GM21447 (cell line): ENCODE measurements around the gene KLHDC8B.
"Not testable (repeated sequence)": the region's sequence is repeated elsewhere in the genome, so short reads cannot be mapped to it uniquely, and the experiment has no call there.

Source experiments
- ATAC-seq: cut with Tn5 transposase; IDR thresholded peaks from one replicate; pipeline ENCODE4 v1.9.1; 2021; ENCODE audit not compliant: unreplicated experiment

KLHDC8B gene

DNA sequence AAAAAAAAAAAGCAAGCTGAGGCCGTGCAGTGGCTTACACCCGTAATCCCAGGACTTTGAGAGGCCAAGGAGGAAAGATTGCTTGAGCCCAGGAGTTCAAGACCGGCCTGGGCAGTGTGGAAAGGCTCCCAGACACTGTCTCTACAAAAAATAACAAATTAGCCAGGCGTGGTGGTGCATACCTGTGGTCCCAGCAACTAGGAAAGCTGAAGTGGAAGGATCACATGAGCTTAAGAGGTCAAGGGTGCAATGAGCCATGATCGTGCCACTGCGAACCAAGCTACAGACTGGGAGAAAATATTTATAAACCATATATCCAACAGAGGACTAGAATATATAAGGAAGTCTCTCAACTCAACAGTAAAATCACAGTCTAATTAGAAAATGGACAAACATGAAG, 10.0 kb downstream of the KLHDC8B start:
- no peak for ATAC-seq

DNA sequence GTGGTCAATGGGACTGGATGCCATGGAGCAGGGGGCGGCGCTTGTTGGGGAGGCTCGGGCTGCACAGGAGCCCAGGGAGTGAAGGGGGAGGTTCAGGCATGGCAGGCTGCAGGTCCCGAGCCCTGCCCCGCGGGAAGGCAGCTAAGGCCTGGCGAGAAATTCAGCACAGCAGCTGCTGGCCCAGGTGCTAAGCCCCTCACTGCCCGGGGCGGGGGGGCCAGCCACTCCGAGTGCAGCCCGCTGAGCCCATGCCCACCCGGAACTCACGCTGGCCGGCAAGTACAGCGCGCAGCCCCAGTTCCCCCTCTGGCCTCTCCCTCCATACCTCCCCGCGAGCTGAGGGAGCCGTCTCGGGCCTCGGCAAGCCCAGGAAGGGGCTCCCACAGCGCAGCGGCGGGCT, 11.3 kb downstream of the KLHDC8B start:
- ATAC-seq: no peak

DNA sequence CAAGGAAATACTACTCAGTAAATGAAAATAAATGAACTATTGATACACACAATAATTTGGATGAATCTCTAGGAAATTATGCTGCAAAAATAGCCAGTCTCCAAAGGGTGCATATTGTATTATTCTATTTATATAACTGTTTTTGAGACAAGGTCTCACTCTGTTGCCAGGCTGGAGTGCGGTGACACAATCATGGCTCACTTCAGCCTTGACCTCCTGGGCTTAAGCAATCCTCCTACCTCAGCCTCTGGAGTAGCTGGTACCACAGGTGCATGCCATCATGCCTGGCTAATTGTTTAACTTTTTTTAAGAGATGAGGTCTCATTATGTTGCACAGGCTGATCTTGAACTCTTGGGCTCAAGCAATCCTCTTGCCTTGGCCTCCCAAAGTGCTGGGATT, 12.5 kb downstream of the KLHDC8B start:
- no peak for ATAC-seq

DNA sequence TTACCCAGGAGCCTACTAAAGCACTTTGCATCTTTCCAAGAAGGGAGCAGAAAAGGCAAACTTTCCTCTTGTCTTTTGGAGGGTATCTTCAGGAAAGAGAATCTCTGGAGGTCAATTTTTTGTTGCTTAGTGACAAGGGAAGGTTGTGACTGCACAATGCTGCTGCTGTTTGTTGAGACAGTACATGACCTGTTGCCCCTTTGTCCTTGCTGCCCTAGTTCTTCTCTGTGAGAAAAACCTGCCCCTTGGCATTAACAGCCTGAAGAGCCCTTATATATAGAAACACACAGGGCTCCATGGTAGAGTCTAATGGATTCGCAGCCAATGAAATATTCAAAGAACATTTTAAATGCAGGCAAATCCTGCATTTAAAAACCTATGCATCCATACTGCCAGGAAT, 20.3 kb downstream of the KLHDC8B start:
- no peak for ATAC-seq

DNA sequence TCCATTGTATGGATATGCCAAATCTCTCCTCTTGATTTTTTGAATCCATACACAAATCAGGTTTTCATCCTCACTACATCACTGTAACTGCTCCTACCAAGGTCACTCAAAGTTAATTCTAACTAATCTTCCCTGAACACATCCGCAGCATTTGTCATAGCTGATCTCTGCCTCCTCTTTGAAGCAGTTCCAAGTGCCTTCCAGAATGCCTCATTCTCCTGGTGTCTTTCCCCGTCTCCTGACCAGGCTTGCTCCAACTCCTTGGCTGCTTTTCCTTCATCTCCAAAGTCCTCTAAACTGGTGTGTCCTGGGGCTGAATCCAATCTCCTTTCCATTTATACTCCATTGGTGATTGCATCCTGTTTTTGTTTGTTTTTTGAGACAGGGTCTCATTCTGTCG, 26.8 kb downstream of the KLHDC8B start:
- ATAC-seq: no peak

DNA sequence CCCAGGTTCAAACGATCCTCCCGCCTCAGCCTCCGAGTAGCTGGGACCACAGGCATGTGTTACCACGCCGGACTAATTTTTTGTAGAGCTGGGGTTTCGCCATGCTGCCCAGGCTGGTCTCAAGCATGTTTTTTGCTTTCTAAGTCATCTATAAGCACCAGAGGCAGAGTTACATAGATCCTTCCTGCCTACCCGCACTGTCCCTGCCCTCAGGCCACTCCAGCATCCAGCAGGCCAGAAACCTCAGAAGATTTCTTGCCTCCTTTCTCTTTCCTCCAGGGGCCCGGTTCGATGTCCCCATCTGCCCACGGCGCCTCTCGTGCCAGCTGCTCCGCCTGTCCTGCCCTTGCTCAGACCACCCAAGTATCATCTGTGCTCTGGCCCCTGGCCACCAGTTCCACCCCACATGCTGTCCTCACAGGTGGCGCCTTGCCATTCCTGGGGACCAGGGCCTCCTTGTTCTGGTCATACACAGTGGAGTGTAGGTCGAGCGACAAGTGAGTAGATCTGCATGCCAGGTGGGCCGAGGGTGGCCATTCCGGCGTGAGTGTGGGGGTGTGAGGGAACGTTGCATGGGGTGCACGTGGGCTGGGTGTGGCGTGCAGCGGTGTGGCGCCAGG, 27.3 kb downstream of the KLHDC8B start:
- ATAC-seq: no peak

DNA sequence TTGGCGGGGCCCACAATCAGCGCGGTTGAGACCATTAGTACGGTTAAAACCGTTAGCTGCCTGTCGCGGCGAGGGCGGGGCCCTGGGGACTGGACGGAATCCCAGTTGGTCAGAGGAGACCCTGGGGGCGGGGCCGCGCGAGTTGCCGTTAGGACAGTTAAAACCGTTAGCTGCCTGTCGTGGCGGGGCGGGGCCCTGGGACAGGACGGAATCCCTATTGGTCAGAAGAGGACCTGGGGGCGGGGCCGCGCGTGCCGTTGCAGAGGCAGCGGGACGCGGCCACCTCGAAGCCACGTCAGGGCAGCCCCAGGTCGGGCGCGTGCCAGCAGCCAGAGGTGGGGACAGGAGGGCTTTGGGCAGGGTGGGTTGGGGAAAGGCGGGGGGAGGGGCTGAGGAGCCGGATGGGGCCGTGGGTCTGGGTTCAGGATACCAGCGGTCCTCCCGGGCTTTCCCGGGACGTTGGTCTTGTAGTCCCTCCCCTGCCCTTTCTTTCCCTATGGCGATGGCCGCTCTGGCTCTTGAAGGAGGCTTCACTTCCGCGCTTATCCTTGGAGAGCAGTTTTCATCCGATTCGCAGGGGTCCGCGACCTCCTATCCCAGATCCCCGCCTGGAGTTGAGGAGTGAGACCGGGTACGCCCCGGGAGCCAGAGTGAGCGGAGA, 28.0 kb downstream of the KLHDC8B start:
- no peak for ATAC-seq

DNA sequence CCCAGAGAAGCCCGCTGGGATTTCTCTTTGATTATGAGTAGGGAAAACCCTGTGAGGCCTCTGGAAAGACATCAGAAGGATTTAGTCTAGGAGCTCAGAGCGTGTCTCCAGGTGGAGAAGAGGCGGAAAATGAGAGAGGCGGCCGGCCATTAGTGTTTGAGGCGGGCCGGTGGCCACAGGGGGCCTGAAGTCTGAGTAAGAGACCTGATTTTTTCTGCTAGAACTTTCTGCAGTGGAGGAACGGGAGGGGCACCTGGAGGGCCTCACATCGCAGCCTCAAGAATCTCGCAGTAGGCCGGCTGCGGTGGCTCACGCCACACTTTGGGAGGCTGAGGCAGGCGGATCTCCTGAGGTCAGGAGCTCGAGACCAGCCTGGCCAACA, 28.5 kb downstream of the KLHDC8B start:
- ATAC-seq: no peak

DNA sequence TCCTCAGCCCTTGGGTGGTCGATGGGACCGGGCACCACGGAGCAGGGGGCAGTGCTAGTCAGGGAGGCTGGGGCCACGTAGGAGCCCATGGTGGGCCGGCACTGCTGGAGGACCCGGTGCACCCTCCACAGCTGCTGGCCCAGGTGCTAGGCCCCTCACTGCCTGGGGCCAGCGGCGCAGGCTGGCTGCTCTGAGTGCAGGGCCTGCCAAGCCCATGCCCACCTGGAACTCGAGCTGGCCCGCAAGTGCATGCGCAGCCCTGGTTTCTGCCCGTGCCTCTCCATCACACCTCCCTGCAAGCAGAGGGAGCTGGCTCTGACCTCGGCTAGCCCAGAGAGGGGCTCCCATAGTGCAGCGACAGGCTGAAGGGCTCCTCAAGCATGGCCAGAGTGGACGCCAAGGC, 42.1 kb downstream of the KLHDC8B start:
- no peak for ATAC-seq

DNA sequence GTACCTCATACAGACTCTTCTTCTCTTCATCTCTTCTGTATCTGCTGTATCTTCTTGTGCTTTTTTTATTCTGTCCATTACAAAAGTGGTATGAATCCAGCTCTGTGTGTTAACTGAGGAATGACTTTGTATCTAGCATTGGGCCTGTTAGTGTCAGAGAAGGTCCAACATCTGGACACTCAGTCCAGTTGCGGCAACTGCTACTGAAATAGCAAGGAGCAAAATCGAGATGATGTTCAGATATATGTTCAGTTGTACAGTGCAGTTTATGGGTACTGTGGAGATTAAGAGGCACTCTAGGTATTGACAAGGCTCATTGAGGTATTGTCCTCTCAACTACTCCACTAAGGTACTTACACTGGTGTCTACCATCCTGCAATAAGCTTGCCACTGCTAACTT, 42.6 kb downstream of the KLHDC8B start:
- no peak for ATAC-seq

DNA sequence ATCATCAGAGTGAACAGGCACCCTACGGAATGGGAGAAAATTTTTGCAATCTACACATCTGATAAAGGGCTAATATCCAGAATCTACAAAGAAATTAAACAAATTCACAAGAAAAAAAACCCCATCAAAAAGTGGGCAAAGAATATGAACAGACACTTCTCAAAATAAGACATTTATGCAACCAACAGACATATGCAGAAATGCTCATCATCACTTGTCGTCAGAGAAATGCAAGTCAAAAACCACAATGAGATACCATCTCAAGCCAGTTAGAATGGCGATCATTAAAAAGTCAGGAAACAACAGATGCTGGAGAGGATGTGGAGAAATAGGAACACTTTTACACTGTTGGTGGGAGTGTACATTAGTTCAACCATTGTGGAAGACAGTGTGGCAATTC, 45.3 kb downstream of the KLHDC8B start:
- not testable (repeated sequence) for ATAC-seq

DNA sequence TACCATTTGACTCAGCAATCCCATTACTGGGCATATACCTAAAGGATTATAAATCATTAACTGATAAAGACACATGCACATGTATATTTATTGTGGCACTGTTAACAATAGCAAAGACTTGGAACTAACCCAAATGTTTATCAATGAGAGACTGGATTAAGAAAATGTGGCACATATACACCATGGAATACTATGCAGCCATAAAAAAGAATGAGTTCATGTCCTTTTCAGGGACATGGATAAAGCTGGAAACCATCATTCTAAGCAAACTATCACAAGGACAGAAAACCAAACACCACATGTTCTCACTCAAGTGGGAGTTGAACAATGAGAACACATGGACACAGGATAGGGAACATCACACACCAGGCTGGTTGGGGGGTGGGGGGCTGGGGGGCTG, 45.7 kb downstream of the KLHDC8B start:
- ATAC-seq: not testable (repeated sequence)

DNA sequence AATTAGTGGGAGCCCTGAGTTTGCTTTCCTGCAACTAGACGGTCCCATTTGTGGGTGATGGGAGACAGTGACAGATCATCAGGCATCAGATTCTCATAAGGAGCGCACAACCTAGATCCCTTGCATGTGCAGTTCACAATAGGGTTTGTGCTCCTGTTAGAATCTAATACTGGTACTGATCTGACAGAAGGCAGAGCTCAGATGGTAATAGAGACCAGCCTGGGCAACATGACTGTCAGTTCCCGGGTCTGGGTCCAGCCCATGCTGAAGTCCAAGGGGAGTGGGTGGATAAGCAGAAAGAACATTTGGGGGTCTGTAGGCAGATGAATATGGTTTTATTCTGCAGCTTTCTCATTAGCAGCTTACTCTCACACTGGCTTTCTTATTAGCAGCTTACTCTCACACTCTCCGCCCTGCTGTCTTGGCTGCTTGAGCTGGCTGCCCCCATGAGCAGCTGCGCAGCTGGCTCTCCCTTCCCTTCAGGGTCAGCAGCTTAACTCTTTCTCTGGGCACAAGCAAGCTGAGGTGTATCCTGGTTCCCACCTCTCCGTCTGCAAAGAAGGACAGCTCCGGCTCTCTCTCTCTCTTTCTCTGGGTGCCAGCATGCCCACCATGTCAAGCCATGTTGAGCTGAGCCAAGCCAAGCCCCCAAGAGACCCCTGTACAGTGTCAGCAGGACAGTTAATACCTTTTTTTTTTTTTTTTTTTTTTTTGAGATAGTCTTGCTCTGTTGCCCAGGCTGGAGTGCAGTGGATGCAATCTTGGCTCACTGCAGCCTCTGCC, 46.5 kb downstream of the KLHDC8B start:
- ATAC-seq: no peak

DNA sequence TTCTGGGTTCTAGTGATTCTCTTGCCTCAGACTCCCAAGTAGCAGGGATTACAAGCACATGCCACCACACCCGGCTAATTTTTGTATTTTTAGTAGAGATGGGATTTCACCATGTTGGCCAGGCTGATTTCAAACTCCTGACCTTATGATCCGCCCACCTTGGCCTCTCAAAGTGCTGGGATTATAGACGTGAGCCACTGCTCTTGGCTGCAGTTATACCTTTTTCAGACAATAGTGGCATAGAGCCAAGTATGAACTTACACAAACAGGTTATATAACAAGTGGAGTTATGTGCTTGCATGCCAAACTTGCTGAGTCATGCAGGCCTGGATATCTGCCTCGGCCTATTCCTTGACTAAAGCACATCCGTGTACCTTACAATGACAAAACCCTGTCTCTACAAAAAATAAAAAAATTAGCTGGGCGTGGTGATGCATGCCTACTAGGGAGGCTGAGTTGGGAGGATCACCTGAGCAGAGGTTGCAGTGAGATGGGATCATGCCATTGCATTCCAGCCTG, 47.1 kb downstream of the KLHDC8B start:
- ATAC-seq: not testable (repeated sequence)

DNA sequence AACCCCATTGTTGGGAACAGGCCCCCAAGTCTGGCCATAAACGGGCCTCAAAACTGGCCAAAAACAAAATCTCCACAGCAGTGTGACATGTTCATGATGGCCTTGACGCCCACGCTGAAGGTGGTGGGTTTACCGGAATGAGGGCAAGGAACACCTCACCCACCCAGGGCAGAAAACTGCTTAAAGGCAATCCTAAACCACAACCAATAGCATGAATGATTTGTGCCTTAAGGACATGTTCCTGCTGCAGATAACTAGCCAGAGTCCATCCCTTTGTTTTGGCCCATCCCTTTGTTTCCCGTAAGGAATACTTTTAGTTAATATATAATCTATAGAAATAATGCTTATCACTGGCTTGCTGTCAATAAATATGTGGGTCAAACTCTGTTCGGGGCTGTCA, 47.7 kb downstream of the KLHDC8B start:
- no peak for ATAC-seq

DNA sequence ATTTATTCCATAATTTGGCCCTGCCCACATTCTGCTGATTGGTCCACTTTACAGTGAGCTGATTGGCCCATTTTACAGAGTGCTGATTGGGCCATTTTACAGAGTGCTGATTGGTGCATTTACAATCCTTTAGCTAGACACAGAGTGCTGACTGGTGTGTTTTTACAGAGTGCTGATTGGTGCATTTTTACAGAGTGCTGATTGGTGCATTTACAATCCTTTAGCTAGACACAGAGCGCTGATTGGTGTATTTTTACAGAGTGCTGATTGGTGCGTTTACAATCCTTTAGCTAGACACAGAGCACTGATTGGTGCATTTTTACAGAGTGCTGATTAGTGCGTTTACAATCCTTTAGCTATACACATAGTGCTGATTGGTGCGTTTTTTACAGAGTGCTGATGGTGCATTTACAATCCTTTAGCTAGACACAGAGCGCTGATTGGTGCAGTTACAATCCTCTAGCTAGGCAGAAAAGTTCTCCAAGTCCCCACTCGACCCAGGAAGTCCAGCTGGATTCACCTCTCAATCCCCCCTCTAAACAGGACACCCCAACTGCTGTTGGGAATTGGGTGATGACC, 49.7 kb downstream of the KLHDC8B start:
- not testable (repeated sequence) for ATAC-seq

DNA sequence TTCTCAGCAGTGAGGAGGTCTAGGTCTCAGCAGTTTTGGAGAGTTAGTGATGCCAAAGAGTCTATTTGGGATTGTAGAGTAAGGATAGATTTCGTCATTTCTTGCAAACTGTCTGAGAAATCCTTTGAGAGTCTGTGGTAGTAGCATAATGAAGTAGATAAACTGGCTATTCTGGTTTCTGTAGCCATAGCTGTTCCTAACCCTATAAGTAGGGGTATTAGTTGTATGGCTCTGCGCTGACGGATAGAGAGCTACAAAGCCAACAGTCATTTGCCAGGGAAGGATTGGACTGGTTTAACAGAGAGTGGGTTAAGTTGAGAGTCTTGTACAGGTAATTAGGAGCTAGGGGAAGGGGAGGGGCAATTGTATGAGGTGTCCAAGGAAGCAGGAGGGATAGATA, 50.6 kb downstream of the KLHDC8B start:
- ATAC-seq: no peak
